ENCODE results near the gene INAFM1.

- TF ChIP-seq NFYB (CRISPR knock-in tag; conservative IDR thresholded peaks at IDR 0.05; ENCODE audit: low read depth) (no peak), CTCF (IDR thresholded peaks at IDR 0.05) (no peak), JUN (CRISPR knock-in tag; IDR thresholded peaks at IDR 0.05) (no peak), USF1 (CRISPR knock-in tag; IDR thresholded peaks at IDR 0.05) (no peak), CREM (CRISPR knock-in tag; IDR thresholded peaks at IDR 0.05) (no peak)
Observed at GRCh38 chr19:47227352-47228167, 47.1 kb upstream of the INAFM1 start.

All from WTC11 (cell line).